ENCODE results near the gene BMP8B.
"Not testable (repeated sequence)": the region's sequence is repeated elsewhere in the genome, so short reads cannot be mapped to it uniquely, and the experiment has no call there.

BMP8B gene

GRCh38 chr1:39791838-39792237 lies 3.2 kb upstream of the BMP8B start:
- TF ChIP-seq CTCF (IDR thresholded peaks at IDR 0.05; ENCODE audit: borderline replicate concordance, insufficient read depth, low read depth, low read length): no peak

GRCh38 chr1:39789571-39790110 lies 976 bp upstream of the BMP8B start:
- peak overlapping the region; percentile 53 for H3K4me3 ChIP-seq (ENCODE audit: low read depth, low read length)

More at GRCh38 chr1:39791838-39792237, 3.2 kb upstream of the BMP8B start:
- H3K4me3 ChIP-seq (ENCODE audit: low read depth, low read length): no peak overlapping the region

GRCh38 chr1:39788426-39788757 lies 273 bp downstream of the BMP8B start:
- TF ChIP-seq CTCF (IDR thresholded peaks at IDR 0.05; ENCODE audit: borderline replicate concordance, insufficient read depth, low read depth, low read length): no peak
- peak overlapping the region; percentile 53 for H3K4me3 ChIP-seq (ENCODE audit: low read depth, low read length)

More at GRCh38 chr1:39789571-39790110, 976 bp upstream of the BMP8B start:
- no peak for TF ChIP-seq CTCF (IDR thresholded peaks at IDR 0.05; ENCODE audit: borderline replicate concordance, insufficient read depth, low read depth, low read length)

DNA sequence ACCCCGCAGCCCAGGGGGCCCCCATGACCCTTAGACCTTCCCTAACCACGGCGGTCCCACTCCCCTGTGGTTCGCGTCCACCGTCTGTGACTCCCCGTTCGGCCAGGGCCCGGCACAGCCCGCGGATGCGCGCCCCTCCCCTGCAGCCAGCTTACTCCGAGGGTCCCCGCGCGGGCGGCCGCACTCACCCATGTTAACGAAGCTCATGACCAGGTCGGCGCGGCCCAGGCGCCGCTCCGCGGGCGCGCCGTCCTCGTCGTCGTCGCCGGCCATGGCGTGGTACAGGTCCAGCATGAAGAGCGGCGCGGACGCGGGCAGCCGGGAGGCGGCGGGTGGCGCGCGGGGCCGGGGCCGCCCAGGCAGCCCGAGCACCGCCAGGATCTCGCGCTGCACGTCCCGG lies 701 bp downstream of the BMP8B start:
- H3K4me3 ChIP-seq (ENCODE audit: low read depth, low read length): not testable (repeated sequence)

GRCh38 chr1:39787468-39787867 lies 1.2 kb downstream of the BMP8B start:
- no peak overlapping the region for H3K4me3 ChIP-seq (ENCODE audit: low read depth, low read length)
- no peak for TF ChIP-seq CTCF (IDR thresholded peaks at IDR 0.05; ENCODE audit: borderline replicate concordance, insufficient read depth, low read depth, low read length)

GRCh38 chr1:39787108-39787375 lies 1.6 kb downstream of the BMP8B start:
- not testable (repeated sequence) for H3K4me3 ChIP-seq (ENCODE audit: low read depth, low read length)

DNA sequence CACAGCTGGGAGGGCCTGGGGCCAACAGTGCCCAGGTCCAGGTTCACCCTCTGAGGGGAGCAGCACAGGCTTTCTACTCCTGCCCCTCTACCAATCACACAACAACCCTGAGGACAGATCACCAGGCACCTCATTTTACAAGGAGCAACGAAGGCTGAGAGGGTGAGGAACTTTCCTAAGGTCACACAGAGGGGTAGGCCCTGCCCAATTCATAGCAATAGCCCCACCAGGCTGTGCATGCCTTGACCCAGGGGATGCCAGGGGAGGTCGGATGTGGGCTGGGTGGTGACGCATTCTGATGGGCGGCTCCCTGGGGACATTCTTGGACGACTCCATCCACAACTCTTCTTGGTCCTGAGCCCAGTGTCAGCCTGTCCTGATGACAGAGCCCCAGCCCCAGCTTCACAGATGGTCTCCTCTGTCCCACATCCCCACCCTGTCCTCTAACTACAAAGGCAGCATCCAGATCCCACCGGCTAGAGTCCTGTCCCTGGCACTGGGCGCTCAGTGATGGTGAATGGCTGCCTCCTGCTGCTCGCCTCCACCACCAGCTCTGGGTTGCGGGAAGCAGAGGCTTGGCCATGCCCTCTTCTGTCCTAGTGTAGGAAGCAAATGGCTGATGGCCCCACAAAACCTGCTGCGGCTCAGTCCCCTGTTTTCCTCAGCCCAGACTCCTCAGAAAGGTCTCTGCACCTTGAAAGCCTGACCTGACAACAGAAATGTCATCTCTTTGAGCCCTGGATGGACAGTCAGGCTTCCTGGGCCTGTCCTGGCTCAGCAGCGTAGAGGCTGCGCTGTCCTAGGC lies 2.2 kb downstream of the BMP8B start:
- not testable (repeated sequence) for H3K4me3 ChIP-seq (ENCODE audit: low read depth, low read length)

GRCh38 chr1:39782685-39783084 lies 6.0 kb downstream of the BMP8B start:
- not testable (repeated sequence) for H3K4me3 ChIP-seq (ENCODE audit: low read depth, low read length)

- H3K4me3 ChIP-seq (ENCODE audit: low read depth, low read length): no peak overlapping the region
- no peak for TF ChIP-seq CTCF (IDR thresholded peaks at IDR 0.05; ENCODE audit: borderline replicate concordance, insufficient read depth, low read depth, low read length)
These were observed 6.6 kb downstream of the BMP8B start for GRCh38 chr1:39782103-39782502.
